Inferior parietal cortex (tissue), 1 donor: ENCODE data around the gene PREB.
"Not testable (repeated sequence)": the region's sequence is repeated elsewhere in the genome, so short reads cannot be mapped to it uniquely, and the experiment has no call there.

Source experiments
- DNase-seq: peaks from one replicate; pipeline ENCODE4 v3.0.0-alpha.2; 2016; ENCODE audit errors: extremely low spot score

The PREB gene

GRCh38 chr2:27127883-27128667 is 6.4 kb downstream of the PREB start:
- no peak for DNase-seq

GRCh38 chr2:27126252-27126710 is 8.2 kb downstream of the PREB start:
- DNase-seq = no peak

GRCh38 chr2:27125104-27125503 is 9.3 kb downstream of the PREB start:
- DNase-seq = no peak

- DNase-seq = peak; percentile 63
These were observed 10.9 kb downstream of the PREB start, which contains the start of gene ABHD1 for GRCh38 chr2:27123302-27124150. Gene ABHD1, plus strand, starts transcription at chr2:27123815. Its CDS starts 134 bp downstream, at chr2:27123949.

- no peak for DNase-seq
These were observed 11.6 kb downstream of the PREB start for GRCh38 chr2:27122791-27123190.

GRCh38 chr2:27121906-27122305 is 12.5 kb downstream of the PREB start:
- no peak for DNase-seq

- not testable (repeated sequence) for DNase-seq
These were observed 15.1 kb downstream of the PREB start for GRCh38 chr2:27119330-27119670.

- DNase-seq = no peak
These were observed 15.7 kb downstream of the PREB start, which contains the start of gene CGREF1 for GRCh38 chr2:27118525-27119329. Gene CGREF1, minus strand, starts transcription at chr2:27119128. Its CDS starts 14,762 bp downstream, at chr2:27104366.

- DNase-seq = no peak
These were observed 16.4 kb downstream of the PREB start for GRCh38 chr2:27117995-27118524.

GRCh38 chr2:27115519-27115918 is 18.9 kb downstream of the PREB start:
- no peak for DNase-seq

GRCh38 chr2:27111392-27112078 is 22.9 kb downstream of the PREB start:
- not testable (repeated sequence) for DNase-seq

- not testable (repeated sequence) for DNase-seq
These were observed 23.7 kb downstream of the PREB start for GRCh38 chr2:27110603-27111352.

- no peak for DNase-seq
These were observed 25.4 kb downstream of the PREB start for GRCh38 chr2:27109083-27109482.

- no peak for DNase-seq
These were observed 26.2 kb downstream of the PREB start for GRCh38 chr2:27108221-27108620.

GRCh38 chr2:27105981-27106380 is 28.5 kb downstream of the PREB start:
- DNase-seq = no peak

- no peak for DNase-seq
These were observed 32.1 kb downstream of the PREB start for GRCh38 chr2:27102329-27102728.

- DNase-seq = no peak
These were observed 34.4 kb downstream of the PREB start for GRCh38 chr2:27100036-27100435.

- DNase-seq = no peak
These were observed 35.0 kb downstream of the PREB start for GRCh38 chr2:27099334-27099955.

GRCh38 chr2:27097341-27097740 is 37.1 kb downstream of the PREB start:
- no peak for DNase-seq
